Mesenteric fat pad (tissue), 1 donor: ENCODE measurements around the gene ACAT2. TPM values are rescaled to one million over a fixed set of nuclear protein-coding genes. Genes with fewer than 3 reads are reported as not detected.
"Not testable (repeated sequence)": the region's sequence is repeated elsewhere in the genome, so short reads cannot be mapped to it uniquely, and the experiment has no call there.

Source experiments
- DNase-seq: peaks from one replicate; pipeline ENCODE4 v3.0.0-alpha.2; 2020; ENCODE audit warnings: low spot score
- total RNA-seq: library from RNA; stranded (reverse); fragmentation: NEBNext Ultra II Directional; extraction: Animal tissue kit (Norgen Biotek cat#: 25700); gene quantifications from one replicate; pipeline ENCODE4 v1.2.1, GENCODE V29; 2021
- donor health status: DM: yes; HTN: yes; CAD: no.

Gene ACAT2
- total RNA-seq, 1 donor from 2014 or later, result 11.1 TPM

- no peak for DNase-seq
Measured at GRCh38 chr6:159807150-159807858, 45.5 kb downstream of the ACAT2 start.

GRCh38 chr6:159808647-159809046 lies 46.8 kb downstream of the ACAT2 start:
- no peak for DNase-seq

DNA sequence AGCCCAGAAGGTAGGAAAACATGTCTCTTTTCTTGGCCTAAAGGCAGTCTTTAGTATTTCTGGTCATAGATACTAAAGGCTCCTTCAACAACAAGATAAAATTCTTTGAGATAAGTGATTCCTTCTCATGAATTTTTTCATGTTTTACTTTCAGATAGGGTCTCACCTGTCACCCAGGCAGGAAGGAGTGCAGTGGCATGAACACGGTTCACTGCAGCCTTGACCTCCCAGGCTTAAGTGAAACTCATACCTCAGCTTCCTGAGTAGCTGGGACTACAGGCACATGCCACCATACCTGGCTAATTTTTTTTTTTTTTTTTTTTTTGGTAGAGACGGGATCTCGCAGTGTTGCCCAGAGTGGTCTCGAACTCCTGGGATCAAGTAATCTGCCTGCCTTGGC lies 47.3 kb downstream of the ACAT2 start:
- DNase-seq, result no peak

DNA sequence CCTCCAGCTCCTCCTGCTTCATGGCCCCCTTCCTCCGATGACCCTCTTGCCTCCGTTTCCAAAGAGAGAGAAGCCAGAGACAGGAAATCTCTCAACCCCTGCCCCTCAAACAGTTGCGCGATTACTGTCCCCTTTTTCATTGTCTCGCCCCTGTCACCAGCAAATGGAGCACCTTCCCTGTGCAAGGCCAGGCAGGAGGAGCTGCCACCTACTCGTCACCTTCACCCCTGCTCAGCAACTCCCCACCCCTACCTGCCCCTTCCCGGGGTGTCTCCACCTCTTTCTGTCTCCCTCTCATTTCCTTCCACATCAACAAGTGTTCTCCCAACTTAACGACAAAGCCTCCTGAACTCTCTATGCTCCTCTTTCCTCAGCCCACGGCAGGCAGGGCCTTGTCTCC lies 51.9 kb downstream of the ACAT2 start:
- peak; percentile 60 for DNase-seq

- peak; percentile 71 for DNase-seq
Measured at GRCh38 chr6:159815410-159815809, 53.6 kb downstream of the ACAT2 start.

GRCh38 chr6:159816775-159817174 lies 54.9 kb downstream of the ACAT2 start:
- not testable (repeated sequence) for DNase-seq

- DNase-seq, result peak; percentile 79
Measured at GRCh38 chr6:159817951-159818739, 56.3 kb downstream of the ACAT2 start.

DNA sequence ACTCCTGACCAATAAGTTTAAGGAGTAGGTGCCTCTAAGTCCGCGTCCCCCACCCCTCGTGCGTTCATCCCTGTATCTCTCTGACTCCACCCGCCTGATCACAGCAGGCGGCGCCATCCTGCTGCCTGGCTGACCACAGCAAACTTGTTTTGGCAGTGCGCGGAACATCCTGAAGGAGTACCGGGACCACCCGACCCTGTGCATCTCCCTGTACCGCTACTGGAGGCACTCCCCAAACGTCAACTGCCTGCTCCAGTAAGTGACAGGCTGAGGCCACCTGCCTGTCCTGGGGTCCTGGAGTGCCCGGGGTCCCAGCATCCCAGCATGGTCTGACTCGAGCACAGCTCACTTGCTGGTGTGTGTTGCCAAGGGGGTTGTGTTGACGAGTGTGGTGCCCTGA lies 57.3 kb downstream of the ACAT2 start:
- peak; percentile 65 for DNase-seq

DNA sequence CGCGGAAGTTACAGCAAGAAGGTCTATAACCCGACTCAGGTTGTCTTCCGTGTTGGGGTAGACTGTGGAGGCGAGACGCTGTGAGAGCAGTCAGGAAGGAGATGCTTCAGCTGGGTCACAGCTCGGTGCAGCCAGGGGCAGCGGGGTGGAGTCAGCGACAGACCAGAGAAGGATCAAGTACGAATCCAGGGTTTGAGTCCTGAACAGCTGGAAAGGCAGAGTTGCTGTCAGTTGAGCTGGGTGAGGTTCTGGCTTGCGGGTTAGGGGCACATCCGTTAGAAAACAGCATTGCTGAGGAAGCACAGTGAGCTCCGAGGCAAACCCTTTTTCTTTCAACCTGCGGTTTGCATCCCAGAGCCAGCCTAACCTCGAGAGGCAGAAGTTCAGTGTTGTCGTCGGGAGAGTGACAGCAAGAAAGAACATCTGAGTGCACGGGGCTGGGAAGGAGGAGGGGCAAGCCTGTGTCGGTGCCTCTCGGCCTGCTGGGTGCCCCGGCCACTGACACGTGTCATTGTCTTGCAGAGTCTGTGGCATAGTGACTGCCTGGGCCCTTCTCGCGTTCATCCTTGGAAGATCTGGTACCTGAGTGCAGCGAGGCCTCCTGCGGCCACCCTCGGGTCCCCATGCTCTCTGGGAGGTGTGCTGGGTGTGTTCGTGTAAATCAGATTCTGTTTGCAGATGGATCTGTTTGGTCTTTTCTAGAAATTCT lies 58.2 kb downstream of the ACAT2 start:
- DNase-seq, result peak; percentile 53

DNA sequence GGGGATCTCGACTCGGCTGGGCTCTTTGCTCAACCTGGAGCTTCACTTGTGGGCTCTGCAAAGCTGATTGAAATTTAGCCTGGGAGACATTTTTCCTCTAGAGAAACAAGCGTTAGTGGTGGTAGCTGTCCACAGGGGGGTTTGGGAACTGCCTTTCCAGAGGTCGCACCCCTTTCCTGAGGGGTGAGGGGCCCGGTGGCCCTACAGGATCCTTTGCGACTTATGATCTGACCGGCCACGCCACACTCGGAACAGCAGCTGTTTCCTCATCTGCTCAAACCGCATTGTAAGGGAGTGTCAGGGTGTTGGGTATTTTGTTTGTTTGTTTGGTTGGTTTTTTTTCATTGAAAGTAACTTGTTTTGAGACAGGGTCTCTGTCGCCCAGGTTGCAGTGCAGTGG lies 59.3 kb downstream of the ACAT2 start:
- peak; percentile 81 for DNase-seq

DNA sequence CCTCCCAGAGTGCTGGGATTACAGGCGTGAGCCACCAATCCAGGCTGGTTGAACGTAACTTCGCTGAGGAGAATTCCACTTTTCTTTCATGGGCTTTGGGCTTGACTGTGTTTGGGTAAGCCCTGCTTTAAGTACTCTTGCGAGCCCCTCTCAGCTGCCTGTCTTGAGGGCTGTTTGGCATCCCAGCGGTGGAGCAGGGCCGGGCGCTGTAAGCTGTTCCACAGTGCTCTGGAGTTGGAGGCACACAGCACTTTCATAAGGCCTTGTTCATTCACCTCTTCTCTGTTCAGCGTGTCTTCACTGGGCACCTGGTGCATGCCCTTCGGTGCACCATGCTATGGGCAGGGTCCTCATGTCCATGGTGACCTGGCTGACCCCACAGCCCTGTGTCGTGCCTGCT lies 59.9 kb downstream of the ACAT2 start:
- no peak for DNase-seq

DNA sequence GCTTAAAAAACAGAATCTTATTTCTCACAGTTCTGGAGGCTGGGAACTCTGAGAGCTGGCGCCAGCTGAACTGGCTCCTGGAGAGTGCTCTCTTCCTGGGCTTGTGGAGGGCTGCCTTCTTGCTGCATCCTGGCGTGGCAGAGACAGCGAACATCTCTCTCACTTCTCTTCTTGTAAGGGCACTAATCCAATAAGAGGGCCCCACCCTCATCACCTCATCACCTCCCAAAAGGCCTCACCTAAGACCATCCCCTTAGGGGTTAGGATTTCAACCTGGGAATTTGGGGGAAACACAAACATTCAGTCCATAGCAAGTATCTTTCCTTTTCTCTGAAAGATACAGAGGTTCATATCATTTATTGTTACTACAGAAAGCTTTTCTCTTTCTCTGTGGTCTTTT lies 62.1 kb downstream of the ACAT2 start:
- peak; percentile 41 for DNase-seq

DNA sequence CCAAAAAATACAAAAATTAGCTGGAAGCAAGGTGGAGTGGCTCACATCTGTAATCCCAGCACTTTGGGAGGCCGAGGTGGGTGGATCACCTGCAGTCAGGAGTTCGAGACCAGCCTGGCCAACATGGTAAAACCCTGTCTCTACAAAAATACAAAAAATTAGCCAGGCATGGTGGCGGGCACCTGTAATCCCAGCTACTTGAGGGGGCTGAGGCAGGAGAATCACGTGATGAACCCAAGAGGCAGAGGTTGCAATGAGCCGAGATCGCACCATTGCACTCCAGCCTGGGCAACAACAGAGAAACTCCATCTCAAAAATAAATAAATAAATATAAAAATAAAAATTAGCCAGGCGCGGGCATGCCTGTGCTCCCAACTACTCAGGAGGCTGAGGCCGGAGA lies 62.8 kb downstream of the ACAT2 start:
- peak; percentile 39 for DNase-seq

DNA sequence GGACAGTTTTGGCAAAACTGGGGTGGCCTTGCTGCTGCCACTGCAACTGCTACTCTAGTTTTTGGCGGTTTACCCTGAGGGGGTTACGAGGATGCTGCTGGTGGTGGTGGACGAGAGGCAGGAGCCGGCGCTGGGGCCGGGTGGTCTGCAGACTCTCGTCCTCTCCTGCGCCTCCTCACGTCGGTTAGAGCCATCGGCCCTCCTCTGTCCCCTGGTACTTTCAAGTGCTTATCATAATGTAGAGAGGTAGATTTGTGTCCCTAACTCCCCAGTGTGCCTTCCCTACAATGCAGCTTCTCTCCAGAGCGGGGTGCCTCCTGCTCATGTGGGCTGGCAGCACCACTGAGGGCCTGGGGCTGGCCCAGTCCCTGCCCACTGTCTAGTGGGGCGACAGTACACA lies 64.2 kb downstream of the ACAT2 start:
- peak; percentile 67 for DNase-seq

- peak; percentile 60 for DNase-seq
Measured at GRCh38 chr6:159826968-159827647, 65.3 kb downstream of the ACAT2 start.

GRCh38 chr6:159828074-159828473 lies 66.2 kb downstream of the ACAT2 start:
- peak; percentile 55 for DNase-seq

Other genes starting within 250 kb of the ACAT2 start
- gene SOD2, start 68.8 kb upstream of the ACAT2 start, total RNA-seq, result 1,141 TPM
- gene WTAP, start 34.5 kb upstream of the ACAT2 start, total RNA-seq, result 82.8 TPM
- 170 TPM for gene TCP1, start 27.6 kb downstream of the ACAT2 start, total RNA-seq
- 59.3 TPM for gene MRPL18, start 28.4 kb downstream of the ACAT2 start, total RNA-seq
- not detected for gene PNLDC1, start 38.2 kb downstream of the ACAT2 start, total RNA-seq
- gene MAS1, start 128.9 kb downstream of the ACAT2 start, total RNA-seq, result not detected
- gene IGF2R, start 207.0 kb downstream of the ACAT2 start, total RNA-seq, result 111 TPM